B cell (primary cell): Measurements from ENCODE around the gene KTN1. TPM values are rescaled to one million over a fixed set of nuclear protein-coding genes. Genes with fewer than 3 reads are reported as not detected.

Experiments used
- polyA plus RNA-seq: library from polyadenylated mRNA; depleted of rRNA; stranded (reverse); fragments of >200 nt; gene quantifications from 2 replicates; pipeline ENCODE4 v1.2.3, GENCODE V29; 2012
- small RNA-seq: library from RNA; depleted of rRNA; stranded (forward); fragments of <200 nt; gene quantifications from one replicate; pipeline ENCODE3, GENCODE V24; 2012; ENCODE audit warnings: low replicate concordance, low read depth; ENCODE audit not compliant: insufficient read length
- total RNA-seq, 2 donors: library from RNA; stranded (reverse); fragments of 120-200 nt in 1 of 2; gene quantifications; 1 replicate in 1 of 2; 2 replicates in 1 of 2; pipeline versions ENCODE4 v1.2.3 to v1.2.4, GENCODE V29; 2013 to 2022

The KTN1 gene
- total and polyA plus RNA-seq, 2 donors (not counting 1 experiment from before 2014, with no cell fraction given): 25.8 to 123 TPM

Small RNA genes lying within 50 kb of the gene (small RNA-seq; reads per million reads assigned to genes)
- not detected for gene RF00019

Other genes starting within 250 kb of the KTN1 start
- gene ATG14, start 168.4 kb upstream of the KTN1 start, total RNA-seq: 15.5 and 17.0 TPM in 2 replicates
- gene ATG14, start 168.4 kb upstream of the KTN1 start, polyA plus RNA-seq: 7.2 and 10.5 TPM in 2 replicates
- not detected in 2 replicates for gene TBPL2, start 139.6 kb upstream of the KTN1 start, total RNA-seq
- not detected in 2 replicates for gene TBPL2, start 139.6 kb upstream of the KTN1 start, polyA plus RNA-seq